Activated T-cell treated with anti-CD3 and anti-CD28 coated beads, Interleukin-2, amount 50 U/mL, for 24 hours (primary cell): Measurements from ENCODE around the gene HOXB1.

Experiments
- DNase-seq: peaks from one replicate; pipeline ENCODE4 v3.0.0-alpha.2; 2020
- H3K27ac Mint-ChIP-seq: 2 replicates; pipeline ENCODE4 v1.8.0; 2020; ENCODE audit warnings: mild to moderate bottlenecking, mixed read lengths
- H3K27me3 Mint-ChIP-seq: 2 replicates; pipeline ENCODE4 v1.8.0; 2020; ENCODE audit warnings: mixed read lengths
- H3K36me3 Mint-ChIP-seq: 2 replicates; pipeline ENCODE4 v1.8.0; 2020; ENCODE audit warnings: low read depth, mixed read lengths
- H3K4me1 Mint-ChIP-seq: 2 replicates; pipeline ENCODE4 v1.8.0; 2020; ENCODE audit warnings: low read depth, mixed read lengths
- H3K4me3 Mint-ChIP-seq: 2 replicates; pipeline ENCODE4 v1.8.0; 2020; ENCODE audit warnings: mild to moderate bottlenecking, moderate library complexity, mixed read lengths
- H3K9me3 Mint-ChIP-seq: 2 replicates; pipeline ENCODE4 v1.8.0; 2020; ENCODE audit warnings: mixed read lengths

The HOXB1 gene

DNA sequence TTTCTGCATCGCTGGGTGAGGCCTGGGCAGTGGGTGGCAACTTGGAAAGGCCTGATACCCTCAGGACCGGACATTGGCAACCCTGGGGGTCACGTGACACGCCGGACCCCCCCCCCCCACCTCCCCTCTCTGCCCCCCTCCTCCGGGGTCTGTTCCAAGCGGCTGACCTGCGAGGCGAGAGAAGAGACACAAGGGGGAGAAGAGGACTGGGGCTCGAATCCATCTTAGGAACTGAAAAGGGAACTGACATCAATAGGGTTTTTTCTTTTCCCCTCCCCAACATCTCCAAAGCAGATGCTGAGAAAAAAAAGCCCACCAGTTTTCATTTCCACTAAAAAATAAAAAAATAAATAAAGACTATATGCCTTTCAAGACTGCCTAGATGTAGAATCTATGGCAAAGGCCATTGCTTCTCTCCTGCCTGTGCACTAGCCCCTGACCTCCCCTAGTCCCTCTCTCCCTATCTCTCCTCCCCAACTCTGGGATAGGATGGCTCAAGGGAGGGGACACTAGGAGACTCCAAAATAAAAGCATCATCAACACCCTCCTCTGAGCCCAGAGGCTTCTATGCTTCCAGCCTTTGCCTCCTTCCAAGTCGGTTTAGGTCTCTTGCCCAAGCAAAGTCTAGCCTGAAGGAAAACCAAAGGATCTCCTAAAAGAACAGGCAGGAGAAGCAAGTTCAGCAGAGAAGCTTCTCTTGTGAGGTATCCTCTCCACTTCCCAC, 21.8 kb upstream of the HOXB1 start:
- H3K4me3 Mint-ChIP-seq: no peak overlapping the region
- H3K27ac Mint-ChIP-seq: no peak overlapping the region
- peaks cover 18% of the 10 kb centered on the region for H3K4me1 Mint-ChIP-seq
- no peaks in the 10 kb centered on the region for H3K9me3 Mint-ChIP-seq
- no peaks in the 10 kb centered on the region for H3K36me3 Mint-ChIP-seq
- no peak for DNase-seq
- H3K27me3 Mint-ChIP-seq: peaks cover 29% of the 10 kb centered on the region

DNA sequence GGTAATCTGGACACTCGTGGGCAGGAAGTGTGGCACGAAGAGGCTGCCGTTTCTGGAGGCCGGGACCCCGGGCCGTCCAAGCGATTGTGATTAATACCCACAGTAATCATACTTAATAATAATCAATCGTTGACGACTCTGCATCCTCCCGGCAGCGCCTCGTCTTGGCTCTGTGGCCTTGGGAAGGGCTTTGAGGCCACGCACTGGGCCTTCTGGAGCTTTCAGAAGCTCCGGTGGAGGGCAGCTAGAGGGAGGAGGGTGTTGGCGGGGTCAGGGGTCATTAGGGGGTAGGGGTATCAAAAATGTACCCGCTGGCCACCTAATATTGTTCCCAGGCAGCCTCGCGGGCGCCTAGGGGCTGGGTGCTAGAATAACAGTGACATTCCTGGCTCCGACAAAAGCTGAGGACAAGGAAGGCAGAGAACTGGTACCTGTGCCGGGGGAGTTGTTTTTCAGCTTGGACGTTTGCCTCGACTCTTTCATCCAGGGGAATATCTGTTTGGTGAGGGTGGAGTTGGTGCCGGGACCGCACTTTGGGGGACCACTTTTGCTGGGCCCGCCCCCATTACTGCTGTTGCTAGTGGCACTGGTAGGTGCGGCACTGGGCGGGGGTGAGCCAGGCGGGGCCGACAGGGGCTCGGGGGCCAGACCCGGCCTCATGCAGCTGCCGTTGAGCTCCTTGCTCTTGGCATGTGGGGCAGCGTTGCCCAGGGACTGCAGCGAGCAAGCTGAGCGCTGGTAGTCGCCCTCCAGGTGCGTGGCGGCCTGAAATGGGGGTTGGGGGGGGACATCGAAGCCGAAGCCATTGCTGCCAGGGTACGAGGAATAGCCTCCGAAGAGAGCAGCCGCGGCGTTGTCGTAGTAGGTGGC, 21.0 kb upstream of the HOXB1 start:
- H3K4me3 Mint-ChIP-seq: no peak overlapping the region
- H3K27me3 Mint-ChIP-seq: peaks cover 24% of the 10 kb centered on the region
- H3K9me3 Mint-ChIP-seq: no peaks in the 10 kb centered on the region
- DNase-seq: no peak
- peaks cover 25% of the 10 kb centered on the region for H3K4me1 Mint-ChIP-seq
- H3K27ac Mint-ChIP-seq: no peak overlapping the region
- no peaks in the 10 kb centered on the region for H3K36me3 Mint-ChIP-seq

DNA sequence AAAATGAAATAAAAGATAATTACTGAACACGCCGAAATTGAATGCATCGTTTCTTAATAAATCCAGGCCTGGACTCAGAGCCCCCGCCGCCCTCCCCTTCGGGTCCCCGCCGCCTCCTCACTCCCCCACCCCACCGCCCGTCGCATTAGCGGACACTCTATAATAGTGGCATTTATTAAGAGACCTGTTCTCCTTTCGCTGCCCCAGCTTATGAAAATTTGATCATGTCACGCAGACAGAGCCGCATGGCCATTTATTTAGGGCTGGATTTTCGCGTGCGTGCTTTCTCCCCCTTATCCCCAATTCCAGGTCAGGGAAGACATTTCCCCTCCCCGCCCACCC, 20.4 kb upstream of the HOXB1 start:
- no peak for DNase-seq
- H3K9me3 Mint-ChIP-seq: no peaks in the 10 kb centered on the region
- H3K27me3 Mint-ChIP-seq: peaks cover 17% of the 10 kb centered on the region
- no peak overlapping the region for H3K4me3 Mint-ChIP-seq
- peaks cover 30% of the 10 kb centered on the region for H3K4me1 Mint-ChIP-seq
- H3K27ac Mint-ChIP-seq: no peak overlapping the region
- H3K36me3 Mint-ChIP-seq: no peaks in the 10 kb centered on the region

DNA sequence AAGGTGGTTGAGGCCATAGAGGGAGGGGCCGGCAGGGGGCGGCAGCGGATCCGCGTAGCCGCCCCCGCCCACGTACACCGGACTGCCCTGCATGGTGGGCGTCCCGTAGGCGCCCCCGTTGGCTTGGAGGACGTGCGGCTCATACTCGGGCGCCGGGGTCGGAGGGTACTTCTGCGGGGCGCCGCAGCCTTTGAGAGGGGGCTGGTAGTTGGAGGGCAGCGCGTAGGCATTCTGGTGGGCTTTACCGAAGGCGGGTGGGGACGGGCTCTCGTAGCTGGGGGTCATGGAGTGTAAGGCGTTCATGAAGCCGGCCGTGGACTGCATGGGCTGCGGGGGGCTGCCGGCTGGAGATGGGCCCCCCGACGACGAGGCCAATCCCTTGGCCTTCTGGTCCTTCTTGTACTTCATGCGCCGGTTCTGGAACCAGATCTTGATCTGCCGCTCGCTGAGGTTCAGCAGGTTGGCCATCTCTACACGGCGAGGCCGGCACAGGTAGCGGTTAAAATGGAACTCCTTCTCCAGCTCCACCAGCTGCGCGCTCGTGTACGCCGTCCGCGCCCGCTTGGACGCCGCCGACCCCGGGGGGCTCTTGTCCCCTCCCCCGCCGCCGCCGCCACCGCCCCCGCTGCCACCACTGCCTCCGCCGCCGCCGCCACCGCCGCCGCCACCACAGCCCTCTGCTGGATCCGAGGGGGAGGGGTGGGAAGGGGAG, 19.8 kb upstream of the HOXB1 start:
- no peak overlapping the region for H3K4me3 Mint-ChIP-seq
- H3K27ac Mint-ChIP-seq: no peak overlapping the region
- H3K27me3 Mint-ChIP-seq: peaks cover 12% of the 10 kb centered on the region
- no peak for DNase-seq
- peaks cover 29% of the 10 kb centered on the region for H3K4me1 Mint-ChIP-seq
- H3K9me3 Mint-ChIP-seq: no peaks in the 10 kb centered on the region
- no peaks in the 10 kb centered on the region for H3K36me3 Mint-ChIP-seq

DNA sequence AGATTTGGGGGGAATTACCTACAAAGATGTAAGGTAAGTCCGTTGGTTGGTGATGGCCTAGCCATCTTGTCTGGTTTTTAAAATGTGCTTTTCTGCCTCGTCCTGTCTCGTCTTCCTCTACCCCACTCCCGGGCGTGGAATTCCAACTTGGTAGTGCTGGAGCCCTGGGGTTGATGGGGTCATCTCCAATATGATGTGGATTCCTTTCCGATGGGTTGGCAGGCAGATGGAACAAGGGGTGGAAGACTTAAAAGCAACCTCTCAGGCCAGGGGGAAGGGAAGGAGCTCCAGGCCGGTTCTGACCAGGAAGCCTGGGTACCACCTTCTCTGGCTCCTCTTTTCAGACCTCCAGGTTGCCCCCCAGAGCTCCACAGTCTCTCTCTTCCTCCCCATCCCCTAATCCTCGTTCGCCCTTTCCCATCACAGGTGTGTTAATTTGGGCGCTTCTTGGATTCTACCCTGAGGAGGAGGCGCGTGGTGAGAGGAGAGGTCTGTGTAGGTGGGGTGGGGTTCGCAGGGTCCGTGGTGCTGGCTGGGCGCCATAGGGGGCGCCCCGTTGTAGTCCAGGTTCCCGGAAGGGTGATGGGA, 19.2 kb upstream of the HOXB1 start:
- no peaks in the 10 kb centered on the region for H3K36me3 Mint-ChIP-seq
- H3K4me3 Mint-ChIP-seq: no peak overlapping the region
- no peak for DNase-seq

DNA sequence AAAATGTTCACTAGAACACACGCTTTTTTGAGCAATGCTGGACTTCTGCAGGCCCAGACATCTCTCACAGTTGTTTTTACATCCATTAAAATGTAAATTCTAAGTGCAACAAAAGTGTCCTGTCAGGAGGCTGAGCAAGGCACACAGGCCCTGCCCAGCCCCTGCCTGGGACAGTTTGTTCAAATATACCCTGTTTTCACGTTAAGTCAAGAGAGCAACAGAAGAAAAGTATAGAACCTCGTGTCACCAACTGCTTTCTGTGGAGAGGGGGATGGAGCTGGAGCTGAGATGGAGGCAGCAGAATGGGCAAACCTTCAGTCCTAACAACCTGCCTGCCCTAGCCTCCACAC, 18.4 kb upstream of the HOXB1 start:
- H3K4me3 Mint-ChIP-seq: no peak overlapping the region

More for the DNA sequence above, 19.2 kb upstream of the HOXB1 start:
- Mint-ChIP-seq H3K4me1 (peaks cover 32% of the 10 kb centered on the region), H3K27ac (no peak overlapping the region), H3K9me3 (no peaks in the 10 kb centered on the region), H3K27me3 (peaks cover 15% of the 10 kb centered on the region)

DNA sequence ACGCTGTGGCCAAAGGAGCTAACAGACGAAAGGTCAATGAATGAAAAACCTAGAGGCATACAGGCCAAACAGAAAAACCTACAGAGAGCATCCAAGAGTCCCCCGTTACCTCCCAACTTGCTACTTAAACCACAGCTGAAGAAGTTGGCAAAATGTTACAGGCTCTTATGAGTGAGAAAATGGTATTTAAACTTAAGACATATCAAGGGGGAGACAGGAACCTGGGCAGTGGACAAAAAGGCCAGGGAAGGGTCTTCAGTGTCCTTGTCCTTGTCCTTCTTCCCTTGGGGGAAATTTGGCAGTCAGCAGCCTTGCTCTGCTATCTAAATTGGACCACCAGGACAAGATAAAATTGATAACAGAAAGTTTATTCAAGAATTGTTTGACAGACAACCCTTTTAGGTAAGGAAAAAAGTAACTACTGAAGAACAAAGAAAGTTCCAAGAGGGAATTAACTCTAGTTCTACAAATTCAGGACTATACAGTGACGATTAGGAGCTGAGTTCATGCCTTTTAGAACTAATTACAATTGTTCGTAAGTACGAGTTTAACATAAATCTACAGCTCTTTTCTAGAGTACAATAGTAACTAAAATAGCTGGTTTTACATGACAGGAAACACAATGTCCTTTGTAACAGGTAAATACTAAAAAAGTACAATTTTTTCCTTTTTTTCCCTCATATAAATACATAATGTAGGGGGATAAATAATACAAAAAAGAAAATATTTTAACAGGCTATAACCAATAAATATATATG, 17.9 kb upstream of the HOXB1 start:
- Mint-ChIP-seq H3K36me3 (no peaks in the 10 kb centered on the region), H3K9me3 (no peaks in the 10 kb centered on the region), H3K27me3 (peaks cover 16% of the 10 kb centered on the region), H3K4me1 (peaks cover 35% of the 10 kb centered on the region), H3K4me3 (peak overlapping the region; percentile 56), H3K27ac (peak overlapping the region; percentile 44)
- no peak for DNase-seq

More for the DNA sequence above, 18.4 kb upstream of the HOXB1 start:
- Mint-ChIP-seq H3K27ac (no peak overlapping the region), H3K9me3 (no peaks in the 10 kb centered on the region), H3K4me1 (peaks cover 32% of the 10 kb centered on the region), H3K36me3 (no peaks in the 10 kb centered on the region), H3K27me3 (peaks cover 14% of the 10 kb centered on the region)
- DNase-seq: no peak

DNA sequence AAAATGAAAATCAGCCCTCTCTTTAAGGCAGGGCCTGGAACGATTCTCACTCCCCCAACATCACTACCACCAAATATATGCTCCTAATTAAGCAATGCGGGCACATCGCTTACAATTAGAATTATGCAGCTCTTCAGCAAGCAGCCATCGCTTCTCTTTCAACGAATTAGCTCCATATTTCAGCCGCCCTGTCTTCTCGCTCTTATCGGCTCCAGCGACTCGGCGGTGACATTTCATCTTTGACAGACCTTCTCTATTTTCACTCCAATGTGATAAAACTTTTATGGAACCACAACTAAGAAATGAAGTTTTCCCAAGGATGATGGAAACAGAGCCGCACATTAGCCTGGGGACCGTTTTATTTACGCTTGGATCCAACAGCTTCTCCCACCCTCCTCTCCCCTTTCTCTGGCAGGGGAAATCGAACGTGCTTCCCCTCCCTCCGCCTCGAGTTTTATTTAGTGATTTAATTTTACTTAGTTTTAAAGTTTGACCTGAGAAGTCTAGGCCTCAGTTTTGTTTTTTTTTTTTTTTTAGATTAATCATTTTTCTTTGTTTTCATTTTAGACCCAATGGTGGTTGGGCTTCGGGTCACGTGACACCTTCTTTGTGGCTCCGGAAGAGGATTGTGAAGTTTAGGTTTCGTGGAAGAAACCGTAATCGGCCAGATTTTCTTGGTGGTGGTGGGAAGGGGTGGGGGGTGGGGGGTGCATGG, 17.2 kb upstream of the HOXB1 start:
- H3K36me3 Mint-ChIP-seq: peaks cover 3% of the 10 kb centered on the region
- peaks cover 17% of the 10 kb centered on the region for H3K27me3 Mint-ChIP-seq
- peaks cover 38% of the 10 kb centered on the region for H3K4me1 Mint-ChIP-seq
- peak overlapping the region; percentile 56 for H3K4me3 Mint-ChIP-seq
- no peak for DNase-seq
- no peaks in the 10 kb centered on the region for H3K9me3 Mint-ChIP-seq
- H3K27ac Mint-ChIP-seq: peak overlapping the region; percentile 82

DNA sequence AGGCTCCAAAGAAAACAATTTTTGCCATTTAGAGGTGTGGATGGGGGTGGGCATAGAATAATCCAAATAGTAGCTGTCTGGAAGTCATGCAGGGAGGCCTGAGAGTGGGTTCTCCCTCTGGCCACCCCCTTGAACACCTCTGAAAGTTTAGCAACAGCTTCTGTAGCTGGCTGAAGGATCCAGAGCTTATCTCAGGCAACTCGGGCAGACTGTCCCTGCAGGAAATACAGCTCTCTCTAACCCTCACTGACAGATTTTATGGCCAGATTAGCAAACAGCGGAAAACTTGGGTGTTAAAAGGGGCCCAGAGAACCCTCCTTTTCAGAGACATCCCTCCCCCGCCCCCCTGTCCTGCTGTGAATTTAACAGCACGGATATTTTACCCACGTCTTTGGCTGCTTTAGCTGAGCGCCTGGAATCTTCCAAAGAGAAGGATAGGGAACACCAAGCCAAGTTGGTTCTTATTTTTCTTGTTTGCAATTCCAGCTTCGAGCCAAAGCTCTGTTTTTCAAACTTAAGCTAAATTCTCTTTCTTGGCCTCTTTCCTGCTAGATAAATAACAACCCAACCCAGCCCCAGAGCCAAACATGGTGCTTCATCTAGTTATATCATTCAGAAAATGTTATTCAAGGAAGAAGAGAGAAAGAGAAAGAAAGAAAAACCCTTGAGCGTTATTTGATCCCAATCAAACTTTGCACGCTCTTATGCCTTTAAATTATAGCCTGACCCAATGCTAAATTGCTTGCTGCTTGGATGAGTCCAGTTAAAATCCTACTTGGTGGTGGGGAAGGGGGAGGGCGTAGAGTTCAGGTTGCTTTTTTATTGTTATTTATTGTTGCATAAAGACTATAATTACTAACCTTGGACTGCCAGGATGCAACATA, 16.4 kb upstream of the HOXB1 start:
- Mint-ChIP-seq H3K9me3 (no peaks in the 10 kb centered on the region), H3K4me3 (peak overlapping the region; percentile 56), H3K27me3 (peaks cover 23% of the 10 kb centered on the region), H3K27ac (peak overlapping the region; percentile 82), H3K4me1 (peaks cover 44% of the 10 kb centered on the region), H3K36me3 (peaks cover 9% of the 10 kb centered on the region)
- no peak for DNase-seq

DNA sequence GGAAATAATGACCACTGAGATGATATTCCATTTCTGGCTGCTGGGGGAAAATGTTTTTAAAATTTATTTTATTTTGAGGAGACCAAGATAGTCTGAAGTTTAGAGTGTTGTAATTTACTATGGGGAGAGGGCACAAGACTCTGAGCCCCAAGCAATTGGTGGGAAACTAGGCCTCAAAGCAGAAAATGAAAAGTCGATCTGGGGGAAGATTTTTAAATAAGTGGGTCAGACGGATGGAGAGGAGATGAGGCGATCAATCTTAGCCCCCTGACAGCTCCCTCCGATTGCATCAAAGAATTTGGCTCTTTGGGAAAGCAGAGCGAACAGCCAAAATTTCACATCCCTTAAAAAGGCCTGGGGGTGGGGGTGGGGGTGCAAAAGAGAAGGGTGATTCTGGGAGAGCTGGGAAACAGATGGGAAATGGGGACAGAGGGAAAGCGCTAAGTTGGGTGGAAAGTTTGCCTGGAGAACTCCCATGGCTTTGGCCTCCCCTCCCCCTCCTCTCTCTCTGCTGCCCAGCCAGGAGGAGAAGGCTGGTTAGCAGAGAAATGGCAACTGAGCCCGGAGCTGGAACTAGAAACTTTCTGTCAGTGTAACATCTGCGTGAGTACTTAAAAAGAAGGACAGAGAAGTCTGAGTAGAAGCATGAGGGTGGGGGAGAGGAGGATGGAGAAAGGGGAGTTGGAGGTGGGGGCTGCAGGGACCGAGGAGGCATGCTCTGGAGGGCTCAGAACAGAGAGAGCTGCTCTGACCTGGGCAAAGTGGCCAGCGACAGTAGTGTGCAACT, 15.5 kb upstream of the HOXB1 start:
- peak overlapping the region; percentile 56 for H3K4me3 Mint-ChIP-seq

DNA sequence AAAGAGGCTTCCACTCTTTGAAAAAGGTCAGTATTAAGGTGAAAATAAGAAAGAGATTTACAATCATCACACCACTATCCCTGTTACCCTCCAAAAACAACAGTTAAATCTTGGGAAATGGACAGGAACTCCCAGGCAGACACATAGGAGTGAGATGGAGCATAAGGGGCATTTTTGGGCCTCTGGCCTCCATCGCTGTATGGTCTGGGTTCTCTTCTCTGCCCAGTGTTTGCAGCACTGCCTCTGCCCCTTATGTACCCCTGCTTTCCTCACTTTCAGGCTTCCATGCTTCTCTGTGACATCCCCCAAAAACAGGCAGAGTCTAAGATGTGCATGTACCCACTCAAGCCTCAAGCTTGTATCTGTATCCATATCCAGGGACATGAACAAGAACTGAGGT, 14.7 kb upstream of the HOXB1 start:
- Mint-ChIP-seq H3K36me3 (peaks cover 13% of the 10 kb centered on the region), H3K4me3 (peak overlapping the region; percentile 91), H3K4me1 (peaks cover 55% of the 10 kb centered on the region), H3K9me3 (no peaks in the 10 kb centered on the region), H3K27ac (peak overlapping the region; percentile 68), H3K27me3 (peaks cover 32% of the 10 kb centered on the region)
- DNase-seq: no peak

More for the DNA sequence above, 15.5 kb upstream of the HOXB1 start:
- Mint-ChIP-seq H3K4me1 (peaks cover 51% of the 10 kb centered on the region), H3K27me3 (peaks cover 28% of the 10 kb centered on the region), H3K27ac (peak overlapping the region; percentile 67), H3K9me3 (no peaks in the 10 kb centered on the region), H3K36me3 (peaks cover 13% of the 10 kb centered on the region)
- DNase-seq: no peak

DNA sequence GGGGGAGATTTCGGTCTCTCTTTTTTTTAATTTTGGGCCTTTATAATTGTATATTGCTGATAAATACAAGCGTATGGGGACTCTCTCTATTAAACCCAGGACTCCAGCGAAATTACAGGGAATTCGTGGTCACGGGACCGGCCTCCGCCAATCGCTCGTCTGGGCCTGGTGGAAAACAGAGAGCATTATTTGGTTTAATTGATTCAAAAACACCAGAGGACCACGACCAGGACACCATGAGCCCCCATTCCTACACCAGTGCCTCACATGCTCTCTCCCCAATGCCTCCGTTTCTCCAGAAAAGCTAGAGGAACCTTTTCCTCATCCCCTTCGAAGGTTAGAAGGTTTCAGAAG, 14.2 kb upstream of the HOXB1 start, which contains the start of gene HOXB2:
TSS of gene HOXB2 (minus strand) at position 88 of the 354 bp plus-strand sequence. CDS start 198 bp downstream, outside the sequence.
- no peak for DNase-seq
- Mint-ChIP-seq H3K4me3 (peak within 1 kb of the TSS; percentile 91), H3K9me3 (no peaks in the 10 kb centered on the region), H3K4me1 (peaks cover 60% of the 10 kb centered on the region), H3K36me3 (peaks cover 13% of the 10 kb centered on the region), H3K27me3 (peaks cover 32% of the 10 kb centered on the region), H3K27ac (peak within 1 kb of the TSS; percentile 91)
